ENCODE data around the gene PAGR1.

The PAGR1 gene

DNA sequence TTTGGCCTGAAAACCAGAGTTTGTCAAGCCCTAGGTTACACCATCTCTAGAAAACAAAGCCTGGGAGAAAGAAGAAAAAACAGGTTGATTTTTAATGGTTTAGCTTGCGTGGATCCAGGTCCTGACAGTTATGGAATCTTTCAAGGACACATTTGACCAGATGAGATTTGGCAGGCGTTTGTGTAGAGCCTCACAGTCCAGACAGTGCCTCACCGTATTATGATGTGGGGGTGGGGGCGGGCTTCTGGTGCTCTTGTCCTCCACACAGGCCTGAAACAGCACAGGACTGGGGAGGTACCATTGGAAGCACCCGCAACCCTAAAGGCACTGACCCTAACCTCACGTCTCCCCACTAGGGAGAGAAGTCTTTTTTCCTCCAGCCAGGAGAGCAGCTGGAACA, 23.9 kb downstream of the PAGR1 start:
- Histone ChIP-seq H3K4me3 (ENCODE audit: low read length) (no peak overlapping the region), H3K27ac (ENCODE audit: low read depth, low read length) (no peak overlapping the region), H3K4me1 (ENCODE audit: control insufficient read depth, insufficient read depth, low read length) (no peaks in the 10 kb centered on the region), H3K9ac (ENCODE audit: low read length) (no peak overlapping the region), H3K27me3 (ENCODE audit: control insufficient read depth, insufficient read depth, low read length) (no peaks in the 10 kb centered on the region), H3K36me3 (ENCODE audit: control insufficient read depth, insufficient read depth, low read length) (peaks cover 53% of the 10 kb centered on the region)

DNA sequence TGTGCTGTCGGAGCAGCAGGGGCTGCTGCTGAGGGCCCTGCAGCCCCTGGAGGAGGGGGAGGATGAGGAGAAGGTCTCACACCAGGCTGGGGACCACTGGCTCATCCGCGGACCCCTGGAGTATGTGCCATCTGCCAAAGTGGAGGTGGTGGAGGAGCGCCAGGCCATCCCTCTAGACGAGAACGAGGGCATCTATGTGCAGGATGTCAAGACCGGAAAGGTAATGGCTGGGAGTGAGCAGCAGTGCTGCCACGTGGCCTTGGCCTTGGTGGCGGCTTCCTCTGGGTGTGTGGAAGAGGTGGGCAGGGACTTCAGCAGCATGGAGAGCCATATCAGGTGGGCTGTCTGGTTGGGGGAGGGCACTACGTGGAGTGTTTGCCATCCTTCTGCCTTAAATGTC, 24.3 kb downstream of the PAGR1 start:
- no peak overlapping the region for H3K4me3 ChIP-seq (ENCODE audit: low read length)
- no peaks in the 10 kb centered on the region for H3K4me1 ChIP-seq (ENCODE audit: control insufficient read depth, insufficient read depth, low read length)
- H3K36me3 ChIP-seq (ENCODE audit: control insufficient read depth, insufficient read depth, low read length) = peaks cover 53% of the 10 kb centered on the region
- H3K27me3 ChIP-seq (ENCODE audit: control insufficient read depth, insufficient read depth, low read length) = no peaks in the 10 kb centered on the region
- H3K9ac ChIP-seq (ENCODE audit: low read length) = no peak overlapping the region
- no peak overlapping the region for H3K27ac ChIP-seq (ENCODE audit: low read depth, low read length)

GRCh38 chr16:29841631-29842030, 25.7 kb downstream of the PAGR1 start:
- Histone ChIP-seq H3K4me1 (ENCODE audit: control insufficient read depth, insufficient read depth, low read length) (no peaks in the 10 kb centered on the region), H3K4me3 (ENCODE audit: low read length) (no peak overlapping the region), H3K27me3 (ENCODE audit: control insufficient read depth, insufficient read depth, low read length) (no peaks in the 10 kb centered on the region), H3K36me3 (ENCODE audit: control insufficient read depth, insufficient read depth, low read length) (peaks cover 58% of the 10 kb centered on the region), H3K9ac (ENCODE audit: low read length) (no peak overlapping the region), H3K27ac (ENCODE audit: low read depth, low read length) (no peak overlapping the region)

- no peak overlapping the region for H3K9ac ChIP-seq (ENCODE audit: low read length)
- no peaks in the 10 kb centered on the region for H3K27me3 ChIP-seq (ENCODE audit: control insufficient read depth, insufficient read depth, low read length)
- no peak overlapping the region for H3K4me3 ChIP-seq (ENCODE audit: low read length)
- H3K36me3 ChIP-seq (ENCODE audit: control insufficient read depth, insufficient read depth, low read length) = peaks cover 59% of the 10 kb centered on the region
- no peak overlapping the region for H3K27ac ChIP-seq (ENCODE audit: low read depth, low read length)
- H3K4me1 ChIP-seq (ENCODE audit: control insufficient read depth, insufficient read depth, low read length) = no peaks in the 10 kb centered on the region
Measured at GRCh38 chr16:29842732-29843346, 26.9 kb downstream of the PAGR1 start.

GRCh38 chr16:29843931-29844330, 28.0 kb downstream of the PAGR1 start:
- H3K36me3 ChIP-seq (ENCODE audit: control insufficient read depth, insufficient read depth, low read length) = peaks cover 55% of the 10 kb centered on the region
- H3K27ac ChIP-seq (ENCODE audit: low read depth, low read length) = no peak overlapping the region

DNA sequence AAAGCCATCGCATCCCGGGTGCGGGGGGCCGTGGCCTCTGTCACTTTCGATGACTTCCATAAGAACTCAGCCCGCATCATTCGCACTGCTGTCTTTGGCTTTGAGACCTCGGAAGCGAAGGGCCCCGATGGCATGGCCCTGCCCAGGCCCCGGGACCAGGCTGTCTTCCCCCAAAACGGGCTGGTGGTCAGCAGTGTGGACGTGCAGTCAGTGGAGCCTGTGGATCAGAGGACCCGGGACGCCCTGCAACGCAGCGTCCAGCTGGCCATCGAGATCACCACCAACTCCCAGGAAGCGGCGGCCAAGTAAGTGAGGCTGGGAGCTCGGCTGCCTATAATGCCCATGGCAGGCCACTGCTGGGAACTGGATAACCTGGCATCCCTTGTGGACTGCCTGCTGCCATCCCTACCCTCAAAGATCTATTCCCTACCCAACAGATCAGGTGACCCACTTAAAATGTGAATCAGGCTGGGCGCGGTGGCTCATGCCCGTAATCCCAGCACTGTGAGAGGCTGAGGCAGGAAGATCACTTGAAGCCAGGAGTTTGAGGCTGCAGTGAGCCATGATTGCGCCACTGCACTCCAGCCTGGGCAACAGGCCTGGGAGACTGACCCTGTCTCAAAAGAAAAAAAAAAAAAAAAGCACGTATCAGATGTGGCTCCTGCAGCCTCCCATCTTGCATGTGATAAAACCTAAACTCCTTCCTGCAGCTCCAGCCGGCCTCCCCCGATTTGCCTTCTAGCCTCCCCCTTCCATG, 28.8 kb downstream of the PAGR1 start:
- peaks cover 50% of the 10 kb centered on the region for H3K36me3 ChIP-seq (ENCODE audit: control insufficient read depth, insufficient read depth, low read length)

More at GRCh38 chr16:29843931-29844330, 28.0 kb downstream of the PAGR1 start:
- H3K4me1 ChIP-seq (ENCODE audit: control insufficient read depth, insufficient read depth, low read length) = no peaks in the 10 kb centered on the region
- no peaks in the 10 kb centered on the region for H3K27me3 ChIP-seq (ENCODE audit: control insufficient read depth, insufficient read depth, low read length)
- H3K9ac ChIP-seq (ENCODE audit: low read length) = no peak overlapping the region
- H3K4me3 ChIP-seq (ENCODE audit: low read length) = no peak overlapping the region

GRCh38 chr16:29845656-29846055, 29.7 kb downstream of the PAGR1 start:
- H3K27me3 ChIP-seq (ENCODE audit: control insufficient read depth, insufficient read depth, low read length) = no peaks in the 10 kb centered on the region
- no peak overlapping the region for H3K27ac ChIP-seq (ENCODE audit: low read depth, low read length)
- no peaks in the 10 kb centered on the region for H3K4me1 ChIP-seq (ENCODE audit: control insufficient read depth, insufficient read depth, low read length)
- no peak overlapping the region for H3K9ac ChIP-seq (ENCODE audit: low read length)
- no peak overlapping the region for H3K4me3 ChIP-seq (ENCODE audit: low read length)
- H3K36me3 ChIP-seq (ENCODE audit: control insufficient read depth, insufficient read depth, low read length) = peaks cover 43% of the 10 kb centered on the region

More for the DNA sequence above, 28.8 kb downstream of the PAGR1 start:
- Histone ChIP-seq H3K9ac (ENCODE audit: low read length) (no peak overlapping the region), H3K27me3 (ENCODE audit: control insufficient read depth, insufficient read depth, low read length) (no peaks in the 10 kb centered on the region), H3K27ac (ENCODE audit: low read depth, low read length) (peak overlapping the region; percentile 10), H3K4me3 (ENCODE audit: low read length) (no peak overlapping the region), H3K4me1 (ENCODE audit: control insufficient read depth, insufficient read depth, low read length) (no peaks in the 10 kb centered on the region)

DNA sequence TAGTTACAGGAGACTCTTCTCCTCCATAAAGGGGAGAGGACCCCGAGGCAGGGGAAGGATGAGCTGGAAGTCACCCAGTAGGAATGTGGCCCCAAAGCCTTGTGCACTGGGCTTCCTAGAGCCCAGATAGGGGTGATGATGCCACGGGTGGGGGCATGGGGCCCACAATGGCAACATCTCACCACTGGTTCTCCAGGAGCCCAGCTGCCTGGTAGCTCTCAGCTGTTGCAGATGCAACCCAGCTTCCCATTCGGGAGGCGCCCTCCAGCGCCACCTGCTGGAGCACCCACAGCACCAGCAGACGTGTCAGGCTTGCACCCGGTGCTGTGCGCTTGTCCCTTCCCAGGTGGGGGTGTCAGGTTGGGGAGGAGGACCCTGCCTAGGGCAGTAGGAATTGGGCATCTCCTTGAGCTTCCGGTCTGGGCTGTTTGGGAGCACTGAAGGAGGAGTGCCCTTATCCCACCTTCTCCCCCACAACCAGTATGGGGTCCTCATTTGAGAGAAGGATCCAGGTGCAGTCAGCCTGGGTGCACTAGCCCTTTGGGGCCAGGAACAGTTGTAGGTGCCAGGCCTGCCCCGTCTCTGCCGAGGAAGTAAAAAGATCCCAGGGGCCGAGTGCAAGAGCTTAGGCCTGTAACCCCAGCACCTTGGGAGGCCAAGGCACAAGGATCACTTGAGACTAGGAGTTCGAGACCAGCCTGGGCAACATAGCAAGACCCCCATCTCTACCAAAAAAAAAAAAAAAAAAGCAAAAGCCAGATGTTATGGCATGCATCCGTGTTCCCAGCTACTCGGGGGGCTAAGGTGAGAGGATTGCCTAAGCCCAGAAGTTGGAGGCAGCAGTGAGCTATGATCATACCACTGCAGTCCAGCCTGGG, 32.7 kb downstream of the PAGR1 start:
- Histone ChIP-seq H3K9ac (ENCODE audit: low read length) (no peak overlapping the region), H3K27ac (ENCODE audit: low read depth, low read length) (peak overlapping the region; percentile 14), H3K4me1 (ENCODE audit: control insufficient read depth, insufficient read depth, low read length) (no peaks in the 10 kb centered on the region), H3K4me3 (ENCODE audit: low read length) (no peak overlapping the region), H3K27me3 (ENCODE audit: control insufficient read depth, insufficient read depth, low read length) (no peaks in the 10 kb centered on the region), H3K36me3 (ENCODE audit: control insufficient read depth, insufficient read depth, low read length) (peaks cover 33% of the 10 kb centered on the region)

DNA sequence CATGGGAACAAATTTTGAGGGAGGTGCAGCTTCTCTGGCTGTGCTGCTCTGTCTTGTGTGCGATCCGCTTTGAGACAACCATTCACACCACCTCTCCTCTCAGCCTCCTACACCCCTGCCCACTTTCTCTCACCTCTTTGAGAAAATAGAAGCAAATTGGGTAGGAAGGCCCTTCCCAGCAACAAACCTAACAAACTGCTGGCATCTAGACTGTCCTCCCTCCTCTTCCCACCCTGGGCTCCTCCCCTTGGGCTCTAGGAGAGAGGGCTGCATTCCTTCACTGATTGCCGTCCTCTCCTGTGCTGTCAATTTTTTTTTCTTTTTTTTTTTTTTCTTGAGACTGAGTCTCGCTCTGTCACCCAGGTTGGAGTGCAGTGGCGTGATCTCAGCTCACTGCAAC, 33.6 kb downstream of the PAGR1 start:
- Histone ChIP-seq H3K36me3 (ENCODE audit: control insufficient read depth, insufficient read depth, low read length) (peaks cover 29% of the 10 kb centered on the region), H3K4me3 (ENCODE audit: low read length) (no peak overlapping the region), H3K27me3 (ENCODE audit: control insufficient read depth, insufficient read depth, low read length) (no peaks in the 10 kb centered on the region), H3K4me1 (ENCODE audit: control insufficient read depth, insufficient read depth, low read length) (no peaks in the 10 kb centered on the region), H3K27ac (ENCODE audit: low read depth, low read length) (no peak overlapping the region), H3K9ac (ENCODE audit: low read length) (no peak overlapping the region)

GRCh38 chr16:29850998-29851397, 35.0 kb downstream of the PAGR1 start:
- H3K27me3 ChIP-seq (ENCODE audit: control insufficient read depth, insufficient read depth, low read length) = no peaks in the 10 kb centered on the region
- H3K36me3 ChIP-seq (ENCODE audit: control insufficient read depth, insufficient read depth, low read length) = peaks cover 15% of the 10 kb centered on the region
- no peak overlapping the region for H3K4me3 ChIP-seq (ENCODE audit: low read length)
- H3K4me1 ChIP-seq (ENCODE audit: control insufficient read depth, insufficient read depth, low read length) = no peaks in the 10 kb centered on the region
- H3K27ac ChIP-seq (ENCODE audit: low read depth, low read length) = no peak overlapping the region
- no peak overlapping the region for H3K9ac ChIP-seq (ENCODE audit: low read length)

DNA sequence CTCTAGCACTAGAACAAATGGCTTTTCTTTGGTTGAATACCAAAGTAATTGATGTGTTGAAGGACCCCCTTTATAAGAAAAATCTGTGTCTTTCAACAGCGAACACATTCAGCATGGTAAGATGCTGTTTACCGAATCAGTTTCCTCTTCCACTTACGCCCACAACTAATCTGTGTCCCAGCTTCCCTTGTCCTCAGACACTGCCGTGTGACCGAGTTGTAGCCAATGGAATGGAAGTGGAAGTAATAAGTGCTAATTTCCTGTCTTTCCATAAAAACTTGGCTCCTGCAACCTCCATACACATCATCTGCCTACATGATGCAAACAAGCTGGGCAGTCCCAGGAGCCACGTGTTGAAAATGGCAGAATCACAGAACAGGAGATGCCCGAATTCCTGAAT, 36.7 kb downstream of the PAGR1 start:
- Histone ChIP-seq H3K36me3 (ENCODE audit: control insufficient read depth, insufficient read depth, low read length) (peaks cover 3% of the 10 kb centered on the region), H3K27me3 (ENCODE audit: control insufficient read depth, insufficient read depth, low read length) (no peaks in the 10 kb centered on the region), H3K9ac (ENCODE audit: low read length) (no peak overlapping the region), H3K27ac (ENCODE audit: low read depth, low read length) (no peak overlapping the region), H3K4me1 (ENCODE audit: control insufficient read depth, insufficient read depth, low read length) (no peaks in the 10 kb centered on the region), H3K4me3 (ENCODE audit: low read length) (no peak overlapping the region)

GRCh38 chr16:29854520-29855100, 38.7 kb downstream of the PAGR1 start:
- H3K27ac ChIP-seq (ENCODE audit: low read depth, low read length) = no peak overlapping the region
- H3K9ac ChIP-seq (ENCODE audit: low read length) = no peak overlapping the region
- no peak overlapping the region for H3K4me3 ChIP-seq (ENCODE audit: low read length)
- H3K36me3 ChIP-seq (ENCODE audit: control insufficient read depth, insufficient read depth, low read length) = peaks cover 11% of the 10 kb centered on the region
- no peaks in the 10 kb centered on the region for H3K27me3 ChIP-seq (ENCODE audit: control insufficient read depth, insufficient read depth, low read length)
- H3K4me1 ChIP-seq (ENCODE audit: control insufficient read depth, insufficient read depth, low read length) = no peaks in the 10 kb centered on the region
